Muscle of leg (tissue), 11 donors: ENCODE data around the gene MOSPD3. TPM values are rescaled to one million over a fixed set of nuclear protein-coding genes. Genes with fewer than 3 reads are reported as not detected.

Source experiments
- DNase-seq: peaks from one replicate; pipeline ENCODE4 v3.0.0; 2013
- H3K27ac ChIP-seq: one replicate; pipeline ENCODE4 v1.5.1; 2013; ENCODE audit warnings: mild to moderate bottlenecking, low read length, control low read depth
- H3K27me3 ChIP-seq: one replicate; pipeline ENCODE4 v1.6.1; 2013; ENCODE audit warnings: low read length; ENCODE audit not compliant: control insufficient read depth, insufficient read depth
- H3K36me3 ChIP-seq: one replicate; pipeline ENCODE4 v1.6.1; 2013; ENCODE audit warnings: low read length; ENCODE audit not compliant: control insufficient read depth, insufficient read depth
- H3K4me1 ChIP-seq: one replicate; pipeline ENCODE4 v1.6.1; 2013; ENCODE audit warnings: low read length; ENCODE audit not compliant: control insufficient read depth, insufficient read depth
- H3K4me3 ChIP-seq: one replicate; pipeline ENCODE4 v1.5.1; 2013; ENCODE audit warnings: low read length, control low read depth
- H3K9me3 ChIP-seq: replicated peaks from 2 replicates; pipeline ENCODE4 v1.6.1; 2013; ENCODE audit warnings: low read depth, low read length; ENCODE audit not compliant: control insufficient read depth
- WGBS: methylation state at CpG from one replicate; pipeline ENCODE4 v1.1.5; 2013; ENCODE audit warnings: missing lambda C conversion rate; ENCODE audit not compliant: insufficient coverage; 5-methylcytosine and 5-hydroxymethylcytosine counted together
- polyA plus RNA-seq, 8 donors: library from polyadenylated mRNA; unstranded; fragments of 120-200 nt; gene quantifications; one replicate each; pipeline versions ENCODE4 v1.2.1 to v1.2.3, GENCODE V29; 2013; ENCODE audit warnings: inconsistent platforms in 1 of 8, low replicate concordance in 1 of 8; ENCODE audit not compliant: insufficient read length in 8 of 8, insufficient read depth in 1 of 8
- total RNA-seq: library from RNA; stranded (reverse); fragments of 120-200 nt; gene quantifications from one replicate; pipeline ENCODE4 v1.2.4, GENCODE V29; 2013

Gene MOSPD3
- total and polyA plus RNA-seq, 9 donors = 7.1 to 23.5 (median 17.5) TPM

DNA sequence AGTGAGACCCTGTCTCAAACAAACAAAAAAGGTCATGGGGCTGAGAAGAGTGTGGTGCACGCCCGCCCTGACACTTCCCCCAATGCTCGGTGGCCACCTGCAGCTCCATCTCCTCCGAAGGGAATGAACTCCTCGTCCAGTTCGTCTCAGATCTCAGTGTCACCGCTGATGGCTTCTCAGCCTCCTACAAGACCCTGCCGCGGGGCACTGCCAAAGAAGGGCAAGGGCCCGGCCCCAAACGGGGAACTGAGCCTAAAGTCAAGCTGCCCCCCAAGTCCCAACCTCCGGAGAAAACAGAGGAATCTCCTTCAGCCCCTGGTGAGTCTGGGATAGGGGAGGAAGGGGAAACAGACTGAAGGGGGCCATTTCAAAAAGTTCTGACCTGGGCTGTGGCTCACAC, 6.0 kb upstream of the MOSPD3 start:
- H3K27ac ChIP-seq = no peak overlapping the region
- H3K36me3 ChIP-seq = peaks cover 13% of the 10 kb centered on the region
- no peak for DNase-seq
- H3K27me3 ChIP-seq = peaks cover 19% of the 10 kb centered on the region
- no peak overlapping the region for H3K4me3 ChIP-seq
- no peaks in the 10 kb centered on the region for H3K9me3 ChIP-seq
- peaks cover 34% of the 10 kb centered on the region for H3K4me1 ChIP-seq
- 88% methylated on average over 6 of the region's 12 CpGs for WGBS

DNA sequence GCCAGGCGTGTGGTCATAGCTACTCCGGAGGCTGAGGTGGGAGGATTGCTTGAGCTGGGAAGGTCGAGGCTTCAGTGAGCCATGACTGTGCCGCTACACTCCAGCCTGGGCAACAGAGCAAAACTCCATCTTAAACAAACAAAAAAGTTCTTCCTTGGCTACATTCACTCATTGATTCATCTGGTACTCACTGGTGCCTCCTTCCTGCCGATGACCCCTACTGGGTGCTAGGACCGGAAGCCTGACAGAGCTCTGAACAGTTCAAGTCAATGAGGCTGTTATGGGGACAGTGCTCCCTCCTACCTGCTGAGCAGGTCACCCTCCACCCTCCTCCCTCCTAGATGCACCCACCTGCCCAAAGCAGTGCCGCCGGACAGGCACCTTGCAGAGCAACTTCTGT, 5.2 kb upstream of the MOSPD3 start:
- H3K9me3 ChIP-seq = no peaks in the 10 kb centered on the region
- H3K4me3 ChIP-seq = no peak overlapping the region
- H3K27me3 ChIP-seq = peaks cover 19% of the 10 kb centered on the region
- peaks cover 30% of the 10 kb centered on the region for H3K4me1 ChIP-seq
- WGBS = 88% methylated on average over 4 of the region's 8 CpGs
- H3K36me3 ChIP-seq = peaks cover 13% of the 10 kb centered on the region
- no peak overlapping the region for H3K27ac ChIP-seq
- DNase-seq = no peak

GRCh38 chr7:100609958-100610357, 2.4 kb upstream of the MOSPD3 start:
- no peak overlapping the region for H3K27ac ChIP-seq
- no peak overlapping the region for H3K4me3 ChIP-seq
- H3K4me1 ChIP-seq = peaks cover 22% of the 10 kb centered on the region
- H3K9me3 ChIP-seq = no peaks in the 10 kb centered on the region
- WGBS = 95% methylated on average over 5 of the region's 5 CpGs
- peaks cover 14% of the 10 kb centered on the region for H3K27me3 ChIP-seq
- DNase-seq = no peak
- H3K36me3 ChIP-seq = peaks cover 18% of the 10 kb centered on the region

DNA sequence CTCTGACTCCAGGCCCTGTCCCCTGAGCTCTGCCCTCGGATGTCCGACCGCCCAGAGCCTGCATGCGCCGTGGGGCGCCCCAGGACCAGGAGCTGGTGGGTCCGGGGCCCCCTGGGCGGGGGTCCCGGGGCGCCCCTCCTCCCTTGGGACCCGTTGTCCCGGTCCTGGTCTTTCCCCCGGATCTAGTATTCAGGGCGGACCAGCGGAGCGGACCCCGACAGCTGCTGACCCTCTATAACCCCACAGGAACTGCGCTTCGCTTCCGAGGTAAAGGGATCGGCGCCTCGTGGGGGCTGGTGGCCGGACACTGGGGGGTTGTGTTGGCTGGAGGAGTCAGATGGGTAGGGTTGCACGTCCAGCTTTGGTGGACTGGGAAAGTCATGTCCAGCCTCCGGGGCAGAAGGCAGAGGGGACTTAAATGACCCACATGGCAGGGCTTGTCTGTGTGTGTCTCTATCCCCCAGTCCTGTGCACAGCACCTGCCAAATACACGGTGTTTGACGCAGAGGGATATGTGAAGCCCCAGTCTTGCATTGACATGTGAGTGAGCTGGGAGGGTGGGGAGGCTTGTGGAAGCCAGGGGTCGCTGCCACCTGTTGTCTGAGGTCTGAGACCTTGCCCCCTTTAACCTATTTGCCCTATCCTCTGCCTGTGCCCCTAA, 520 bp downstream of the MOSPD3 start:
- peak overlapping the region; percentile 88 for H3K4me3 ChIP-seq
- DNase-seq = peak; percentile 51
- H3K36me3 ChIP-seq = peaks cover 9% of the 10 kb centered on the region
- peak overlapping the region; percentile 52 for H3K27ac ChIP-seq
- H3K9me3 ChIP-seq = no peaks in the 10 kb centered on the region
- 1% methylated on average over 15 of the region's 29 CpGs for WGBS
- peaks cover 10% of the 10 kb centered on the region for H3K4me1 ChIP-seq
- no peaks in the 10 kb centered on the region for H3K27me3 ChIP-seq

- WGBS = 97% methylated on average over 5 of the region's 13 CpGs
- Histone ChIP-seq H3K27ac (no peak overlapping the region), H3K9me3 (no peaks in the 10 kb centered on the region), H3K27me3 (no peaks in the 10 kb centered on the region), H3K4me3 (no peak overlapping the region), H3K36me3 (peaks cover 9% of the 10 kb centered on the region), H3K4me1 (peaks cover 10% of the 10 kb centered on the region)
- DNase-seq = no peak
Observed at GRCh38 chr7:100613412-100614175, 1.3 kb downstream of the MOSPD3 start.

- Histone ChIP-seq H3K36me3 (peaks cover 9% of the 10 kb centered on the region), H3K27me3 (no peaks in the 10 kb centered on the region), H3K4me3 (no peak overlapping the region), H3K4me1 (peaks cover 10% of the 10 kb centered on the region), H3K9me3 (no peaks in the 10 kb centered on the region), H3K27ac (no peak overlapping the region)
- DNase-seq = no peak
- WGBS = 100% methylated on average over 1 of the region's 6 CpGs
Observed at GRCh38 chr7:100614308-100614861, 2.0 kb downstream of the MOSPD3 start.

GRCh38 chr7:100620239-100620638, 7.9 kb downstream of the MOSPD3 start:
- 93% methylated on average over 3 of the region's 6 CpGs for WGBS
- no peaks in the 10 kb centered on the region for H3K9me3 ChIP-seq
- H3K27me3 ChIP-seq = no peaks in the 10 kb centered on the region
- H3K4me1 ChIP-seq = no peaks in the 10 kb centered on the region
- peaks cover 15% of the 10 kb centered on the region for H3K36me3 ChIP-seq
- H3K4me3 ChIP-seq = no peak overlapping the region
- H3K27ac ChIP-seq = no peak overlapping the region
- DNase-seq = no peak

- no peaks in the 10 kb centered on the region for H3K4me1 ChIP-seq
- H3K27ac ChIP-seq = no peak overlapping the region
- H3K27me3 ChIP-seq = no peaks in the 10 kb centered on the region
- 90% methylated on average over 13 of the region's 23 CpGs for WGBS
- no peak for DNase-seq
- peaks cover 11% of the 10 kb centered on the region for H3K36me3 ChIP-seq
- H3K4me3 ChIP-seq = no peak overlapping the region
- no peaks in the 10 kb centered on the region for H3K9me3 ChIP-seq
Observed at GRCh38 chr7:100620804-100621203, 8.5 kb downstream of the MOSPD3 start.

DNA sequence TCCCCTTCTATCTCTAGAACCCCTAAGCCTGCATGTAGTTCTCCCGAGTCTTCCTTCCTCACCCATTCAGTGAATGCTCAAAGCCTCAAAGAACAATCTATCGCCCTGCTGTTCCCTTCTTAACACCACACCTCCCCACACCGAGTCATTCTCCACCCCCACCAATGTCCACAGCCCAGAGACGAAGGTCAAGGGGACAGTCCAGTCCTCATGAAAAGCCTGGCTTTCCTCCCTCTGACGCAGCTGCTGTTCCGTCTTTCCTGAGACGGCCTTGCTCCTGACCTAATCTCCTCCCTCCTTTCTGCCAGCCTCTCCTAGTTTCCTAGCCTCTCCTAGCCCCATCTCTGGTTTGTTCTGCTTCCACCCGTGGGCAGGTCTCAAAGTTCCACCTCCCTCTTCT, 9.2 kb downstream of the MOSPD3 start:
- Histone ChIP-seq H3K36me3 (peaks cover 11% of the 10 kb centered on the region), H3K4me1 (peaks cover 6% of the 10 kb centered on the region), H3K4me3 (no peak overlapping the region), H3K27me3 (no peaks in the 10 kb centered on the region), H3K9me3 (no peaks in the 10 kb centered on the region), H3K27ac (no peak overlapping the region)
- no peak for DNase-seq
- 60% methylated on average over 8 of the region's 8 CpGs for whole genome bisulfite sequencing

- no peak for DNase-seq
- H3K9me3 ChIP-seq = no peaks in the 10 kb centered on the region
- peaks cover 11% of the 10 kb centered on the region for H3K36me3 ChIP-seq
- H3K4me1 ChIP-seq = peaks cover 11% of the 10 kb centered on the region
- peaks cover 2% of the 10 kb centered on the region for H3K27me3 ChIP-seq
- no peak overlapping the region for H3K27ac ChIP-seq
- no peak overlapping the region for H3K4me3 ChIP-seq
- WGBS = 85% methylated on average over 6 of the region's 15 CpGs
Observed at GRCh38 chr7:100623951-100624824, 11.8 kb downstream of the MOSPD3 start.
